Measurements from ENCODE around the gene COMT. TPM values are rescaled to one million over a fixed set of nuclear protein-coding genes. Genes with fewer than 3 reads are reported as not detected.

The COMT gene
- total and polyA plus RNA-seq, 8 donors: 25.1 to 174 (median 103) TPM

- intact Hi-C loops (cut with DNase I; ENCODE audit: low total_unique reads): no loop called here
- H3K9me3 ChIP-seq: no peaks in the 10 kb centered on the region
- 23 to 52% (median 29%) methylated on average over 13 to 22 of the region's 22 CpGs for WGBS, 5 donors
- H3K27ac ChIP-seq: peak overlapping the region; percentile 87 to 88 (median 87)
- H3K27me3 ChIP-seq: no peaks in the 10 kb centered on the region
- DNase-seq: peak; percentile 90 to 96
- H3K36me3 ChIP-seq: peaks cover 16 to 48% (median 42%) of the 10 kb centered on the region in 4 donors
- peak overlapping the region; percentile 14 to 43 (median 20) for H3K4me3 ChIP-seq
- peaks cover 57 to 77% (median 62%) of the 10 kb centered on the region in 4 donors for H3K4me1 ChIP-seq
- TF ChIP-seq, protein P1, sequence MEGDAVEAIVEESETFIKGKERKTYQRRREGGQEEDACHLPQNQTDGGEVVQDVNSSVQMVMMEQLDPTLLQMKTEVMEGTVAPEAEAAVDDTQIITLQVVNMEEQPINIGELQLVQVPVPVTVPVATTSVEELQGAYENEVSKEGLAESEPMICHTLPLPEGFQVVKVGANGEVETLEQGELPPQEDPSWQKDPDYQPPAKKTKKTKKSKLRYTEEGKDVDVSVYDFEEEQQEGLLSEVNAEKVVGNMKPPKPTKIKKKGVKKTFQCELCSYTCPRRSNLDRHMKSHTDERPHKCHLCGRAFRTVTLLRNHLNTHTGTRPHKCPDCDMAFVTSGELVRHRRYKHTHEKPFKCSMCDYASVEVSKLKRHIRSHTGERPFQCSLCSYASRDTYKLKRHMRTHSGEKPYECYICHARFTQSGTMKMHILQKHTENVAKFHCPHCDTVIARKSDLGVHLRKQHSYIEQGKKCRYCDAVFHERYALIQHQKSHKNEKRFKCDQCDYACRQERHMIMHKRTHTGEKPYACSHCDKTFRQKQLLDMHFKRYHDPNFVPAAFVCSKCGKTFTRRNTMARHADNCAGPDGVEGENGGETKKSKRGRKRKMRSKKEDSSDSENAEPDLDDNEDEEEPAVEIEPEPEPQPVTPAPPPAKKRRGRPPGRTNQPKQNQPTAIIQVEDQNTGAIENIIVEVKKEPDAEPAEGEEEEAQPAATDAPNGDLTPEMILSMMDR (IDR thresholded peaks at IDR 0.05): peak in 5 of 7 experiments; percentile 38 to 69 (median 45)
- TF ChIP-seq POLR2A (IDR thresholded peaks at IDR 0.05) (no peak), POLR2AphosphoS5 (IDR thresholded peaks at IDR 0.05) (peak in 1 of 3 donors; percentile 66)
Measured at GRCh38 chr22:19962246-19962908, 20.8 kb downstream of the COMT start.

DNA sequence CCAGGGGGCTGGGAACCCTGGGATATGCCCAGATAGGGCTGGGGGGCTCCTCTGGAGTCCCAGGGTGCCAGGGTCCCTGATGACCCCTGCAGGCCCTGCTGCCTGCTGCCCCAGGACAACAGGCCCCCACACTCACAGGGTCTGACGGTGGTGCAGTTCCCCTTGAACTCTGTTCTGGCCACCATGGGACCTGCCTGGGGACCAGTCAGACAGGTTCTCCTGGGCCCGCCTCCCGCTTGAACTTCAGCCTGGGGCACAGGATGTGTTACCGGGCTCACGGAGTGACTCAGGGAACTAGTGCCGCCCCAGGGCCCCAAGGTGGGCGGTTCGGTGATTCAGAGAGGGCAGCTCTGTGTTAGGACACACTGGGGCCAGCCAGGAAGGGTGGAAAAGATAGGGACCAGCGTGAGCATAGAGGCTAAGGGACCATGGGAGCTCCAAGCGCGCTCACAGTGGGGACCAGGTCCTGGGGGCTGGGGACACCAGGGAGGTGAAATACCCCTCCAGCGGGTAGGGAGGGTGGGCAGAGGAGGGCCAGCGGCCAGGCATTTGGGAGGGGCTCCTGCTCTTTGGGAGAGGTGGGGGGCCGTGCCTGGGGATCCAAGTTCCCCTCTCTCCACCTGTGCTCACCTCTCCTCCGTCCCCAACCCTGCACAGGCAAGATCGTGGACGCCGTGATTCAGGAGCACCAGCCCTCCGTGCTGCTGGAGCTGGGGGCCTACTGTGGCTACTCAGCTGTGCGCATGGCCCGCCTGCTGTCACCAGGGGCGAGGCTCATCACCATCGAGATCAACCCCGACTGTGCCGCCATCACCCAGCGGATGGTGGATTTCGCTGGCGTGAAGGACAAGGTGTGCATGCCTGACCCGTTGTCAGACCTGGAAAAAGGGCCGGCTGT is 21.6 kb downstream of the COMT start:
- Histone ChIP-seq H3K27me3 (no peaks in the 10 kb centered on the region), H3K4me1 (peaks cover 57 to 85% (median 62%) of the 10 kb centered on the region in 4 donors), H3K4me3 (peak overlapping the region; percentile 16 to 43 (median 24)), H3K9me3 (no peaks in the 10 kb centered on the region), H3K36me3 (peaks cover 16 to 55% (median 50%) of the 10 kb centered on the region in 4 donors), H3K27ac (peak overlapping the region; percentile 87 to 88 (median 87))
- peak; percentile 95 to 96 for DNase-seq
- WGBS, 5 donors: 32 to 48% (median 40%) methylated on average over 21 to 30 of the region's 30 CpGs
- intact Hi-C loops (cut with DNase I; ENCODE audit: low total_unique reads): no loop called here
- peak in 2 of 3 donors; percentile 72 to 86 for TF ChIP-seq POLR2AphosphoS5 (IDR thresholded peaks at IDR 0.05)
- TF ChIP-seq, protein P1 (IDR thresholded peaks at IDR 0.05): no peak

DNA sequence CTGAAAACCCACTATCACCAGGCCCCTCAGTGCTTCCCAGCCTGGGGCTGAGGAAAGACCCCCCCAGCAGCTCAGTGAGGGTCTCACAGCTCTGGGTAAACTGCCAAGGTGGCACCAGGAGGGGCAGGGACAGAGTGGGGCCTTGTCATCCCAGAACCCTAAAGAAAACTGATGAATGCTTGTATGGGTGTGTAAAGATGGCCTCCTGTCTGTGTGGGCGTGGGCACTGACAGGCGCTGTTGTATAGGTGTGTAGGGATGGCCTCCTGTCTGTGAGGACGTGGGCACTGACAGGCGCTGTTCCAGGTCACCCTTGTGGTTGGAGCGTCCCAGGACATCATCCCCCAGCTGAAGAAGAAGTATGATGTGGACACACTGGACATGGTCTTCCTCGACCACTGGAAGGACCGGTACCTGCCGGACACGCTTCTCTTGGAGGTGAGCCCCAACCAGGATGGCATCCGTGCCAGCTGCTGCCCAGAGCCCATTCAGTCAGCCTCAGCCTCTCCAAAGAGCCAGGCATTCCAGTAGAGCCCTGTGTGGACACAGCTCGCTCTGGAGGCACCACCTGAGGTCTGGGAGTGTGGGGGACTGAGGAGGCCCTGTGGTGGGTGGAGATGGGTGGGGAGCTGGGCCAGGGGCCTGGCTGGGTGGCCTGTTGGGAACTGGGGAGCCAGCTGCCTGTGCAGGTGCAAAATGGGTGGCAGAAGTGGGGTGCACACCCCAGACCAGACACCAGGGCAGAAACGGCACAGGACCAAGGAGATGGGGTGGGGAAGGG is 22.5 kb downstream of the COMT start:
- DNase-seq: no peak
- no peaks in the 10 kb centered on the region for H3K9me3 ChIP-seq
- TF ChIP-seq, protein P1 (IDR thresholded peaks at IDR 0.05): no peak
- TF ChIP-seq EP300 (IDR thresholded peaks at IDR 0.05) (no peak), POLR2AphosphoS5 (IDR thresholded peaks at IDR 0.05) (no peak), POLR2A (IDR thresholded peaks at IDR 0.05) (no peak)
- peak overlapping the region in 2 of 4 donors; percentile 24 to 43 for H3K4me3 ChIP-seq
- peak overlapping the region; percentile 5 to 88 (median 87) for H3K27ac ChIP-seq
- peaks cover 51 to 87% (median 64%) of the 10 kb centered on the region in 4 donors for H3K4me1 ChIP-seq
- peaks cover 16 to 64% (median 59%) of the 10 kb centered on the region in 4 donors for H3K36me3 ChIP-seq
- intact Hi-C loops (cut with DNase I; ENCODE audit: low total_unique reads): no loop called here
- H3K27me3 ChIP-seq: no peaks in the 10 kb centered on the region
- WGBS, 5 donors: 52 to 74% (median 73%) methylated on average over 11 to 12 of the region's 12 CpGs
